Sigmoid colon (tissue), 7 donors: ENCODE results near the gene CGB5. TPM values are rescaled to one million over a fixed set of nuclear protein-coding genes. Genes with fewer than 3 reads are reported as not detected.
"Not testable (repeated sequence)": the region's sequence is repeated elsewhere in the genome, so short reads cannot be mapped to it uniquely, and the experiment has no call there.

ENCODE experiments used
- DNase-seq: peaks from one replicate; pipeline ENCODE4 v3.0.0-alpha.2; 2019
- H3K27ac ChIP-seq, 4 donors: fragments of 200-600 bp; sonication (generic); one replicate each; pipeline ENCODE4 v1.5.1; 2016 to 2019; ENCODE audit warnings: mild to moderate bottlenecking in 1 of 4
- H3K27me3 ChIP-seq, 3 donors: fragments of 200-600 bp; sonication (generic); one replicate each; pipeline ENCODE4 v1.5.1; 2019; ENCODE audit warnings: mild to moderate bottlenecking in 1 of 3
- H3K36me3 ChIP-seq, 4 donors: fragments of 200-600 bp; sonication (generic); one replicate each; pipeline ENCODE4 v1.5.1; 2016 to 2019
- H3K4me1 ChIP-seq, 4 donors: fragments of 200-600 bp; sonication (generic); one replicate each; pipeline ENCODE4 v1.5.1; 2017 to 2019
- H3K4me3 ChIP-seq, 4 donors: fragments of 200-600 bp; sonication (generic); one replicate each; pipeline ENCODE4 v1.5.1; 2017 to 2019; ENCODE audit warnings: mild to moderate bottlenecking in 2 of 4, moderate library complexity in 1 of 4
- H3K9me3 ChIP-seq, 4 donors: fragments of 200-600 bp in 3 of 4; sonication (generic) in 3 of 4; one replicate each; pipeline versions ENCODE4 v1.5.1 to v1.6.1; 2013 to 2019
- EP300 ChIP-seq, 4 donors: sonication (generic); formaldehyde crosslinking; IDR thresholded peaks; one replicate each; pipeline ENCODE4 v1.6.1; 2017; ENCODE audit warnings: antibody characterized with exemption in 4 of 4
- POLR2A ChIP-seq, 2 donors: fragments of 450-650 bp; IDR thresholded peaks; one replicate each; pipeline ENCODE4 v1.6.1; 2016; ENCODE audit warnings: antibody characterized with exemption in 2 of 2, mild to moderate bottlenecking in 2 of 2, moderate library complexity in 2 of 2
- POLR2AphosphoS5 ChIP-seq, 4 donors: sonication (generic); formaldehyde crosslinking; IDR thresholded peaks; one replicate each; pipeline ENCODE4 v1.6.1; 2017; ENCODE audit warnings: antibody characterized with exemption in 4 of 4
- WGBS, 2 donors: extraction: QIAGEN DNeasy Blood & Tissue Kit; methylation state at CpG; one replicate each; pipeline ENCODE4 v1.1.7; 2013; 5-methylcytosine and 5-hydroxymethylcytosine counted together
- intact Hi-C: fragments of 100-400 bp; cut with DNase I; formaldehyde crosslinking; loops from one replicate; pipeline ENCODE4 v1.15.1; 2023
- polyA plus RNA-seq, 3 donors: library from polyadenylated mRNA; stranded (reverse); fragments of 200-250 nt; gene quantifications; one replicate each; pipeline ENCODE4 v1.2.3, GENCODE V29; 2013
- total RNA-seq, 4 donors: library from RNA; depleted of rRNA; stranded (reverse); fragments of >200 nt; gene quantifications; one replicate each; pipeline ENCODE4 v1.1.0, GENCODE V29; 2016
- TF ChIP-seq, protein P1 (sequence below), 4 experiments: fragments of 450-650 bp in 3 of 4; fragments of 200-600 bp in 1 of 4; IDR thresholded peaks; one replicate each; pipeline ENCODE4 v1.5.1; 2016 to 2019; ENCODE audit warnings: antibody characterized with exemption in 4 of 4, mild to moderate bottlenecking in 3 of 4, moderate library complexity in 2 of 4
- donor health status: healthy with polysubstance abuse.
- donor health status: Bipolar disorder and iron deficiency.
- donor health status: healthy.

Gene CGB5
- total and polyA plus RNA-seq, 7 donors = not detected

DNA sequence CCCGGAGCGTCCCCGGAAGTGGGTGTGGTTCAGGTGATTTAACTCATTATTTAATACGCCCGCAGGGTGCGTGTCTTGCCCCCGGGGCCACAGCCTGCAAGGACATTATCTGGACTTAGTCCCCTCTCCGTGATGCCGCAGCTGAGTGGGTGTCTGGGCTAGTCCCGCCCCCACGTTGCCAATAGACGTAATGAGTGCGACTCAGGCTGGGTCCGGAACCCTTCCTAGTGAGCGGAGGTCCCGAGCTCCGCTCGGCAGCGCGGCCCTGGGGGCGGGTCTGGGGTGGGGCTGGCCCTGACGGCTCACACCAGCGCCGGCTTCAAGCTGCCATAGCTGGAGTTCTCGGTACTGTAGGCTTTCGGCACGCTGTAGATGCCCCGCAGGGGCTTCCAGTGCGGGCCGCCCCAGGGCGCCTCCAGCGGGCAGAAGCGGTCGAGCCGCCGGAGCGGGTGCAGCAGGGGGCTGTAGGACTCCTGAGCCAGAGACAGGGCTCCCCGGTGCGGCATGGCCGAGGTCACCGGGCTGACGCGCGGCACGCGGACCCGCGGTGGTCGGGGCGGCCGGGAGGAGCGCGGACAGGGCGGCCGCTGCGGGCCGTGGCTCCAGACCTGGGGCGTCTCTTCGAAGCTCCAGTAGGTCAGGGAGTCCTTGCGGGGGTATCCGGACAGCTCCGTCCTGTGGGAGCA, 25.8 kb upstream of the CGB5 start:
- intact Hi-C loops = no loop called here
- peaks cover 0 to 28% (median 0%) of the 10 kb centered on the region in 4 donors for H3K36me3 ChIP-seq
- WGBS, 2 donors = 1% methylated on average over 62 of the region's 62 CpGs
- TF ChIP-seq, protein P1, sequence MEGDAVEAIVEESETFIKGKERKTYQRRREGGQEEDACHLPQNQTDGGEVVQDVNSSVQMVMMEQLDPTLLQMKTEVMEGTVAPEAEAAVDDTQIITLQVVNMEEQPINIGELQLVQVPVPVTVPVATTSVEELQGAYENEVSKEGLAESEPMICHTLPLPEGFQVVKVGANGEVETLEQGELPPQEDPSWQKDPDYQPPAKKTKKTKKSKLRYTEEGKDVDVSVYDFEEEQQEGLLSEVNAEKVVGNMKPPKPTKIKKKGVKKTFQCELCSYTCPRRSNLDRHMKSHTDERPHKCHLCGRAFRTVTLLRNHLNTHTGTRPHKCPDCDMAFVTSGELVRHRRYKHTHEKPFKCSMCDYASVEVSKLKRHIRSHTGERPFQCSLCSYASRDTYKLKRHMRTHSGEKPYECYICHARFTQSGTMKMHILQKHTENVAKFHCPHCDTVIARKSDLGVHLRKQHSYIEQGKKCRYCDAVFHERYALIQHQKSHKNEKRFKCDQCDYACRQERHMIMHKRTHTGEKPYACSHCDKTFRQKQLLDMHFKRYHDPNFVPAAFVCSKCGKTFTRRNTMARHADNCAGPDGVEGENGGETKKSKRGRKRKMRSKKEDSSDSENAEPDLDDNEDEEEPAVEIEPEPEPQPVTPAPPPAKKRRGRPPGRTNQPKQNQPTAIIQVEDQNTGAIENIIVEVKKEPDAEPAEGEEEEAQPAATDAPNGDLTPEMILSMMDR (IDR thresholded peaks at IDR 0.05) = peak in 2 of 4 experiments; percentile 10 to 45
- TF ChIP-seq POLR2A (IDR thresholded peaks at IDR 0.05) = no peak
- peaks cover 8 to 50% (median 31%) of the 10 kb centered on the region in 3 donors for H3K27me3 ChIP-seq
- H3K9me3 ChIP-seq = no peaks in the 10 kb centered on the region
- DNase-seq = no peak
- H3K27ac ChIP-seq = no peak overlapping the region
- peaks cover 0 to 25% (median 24%) of the 10 kb centered on the region in 4 donors for H3K4me1 ChIP-seq
- H3K4me3 ChIP-seq = peak overlapping the region; percentile 14 to 50 (median 40)

- Histone ChIP-seq H3K36me3 (peaks cover 0 to 26% (median 0%) of the 10 kb centered on the region in 4 donors), H3K27me3 (peaks cover 8 to 50% (median 31%) of the 10 kb centered on the region in 3 donors), H3K4me1 (peaks cover 0 to 25% (median 24%) of the 10 kb centered on the region in 4 donors), H3K4me3 (peak overlapping the region; percentile 14 to 50 (median 40))
- intact Hi-C loops, DNase-seq, H3K27ac ChIP-seq, H3K9me3 ChIP-seq: not testable (repeated sequence)
- WGBS, 2 donors = 1 to 6% methylated on average over 50 of the region's 50 CpGs
Measured at GRCh38 chr19:49018388-49019241, 25.0 kb upstream of the CGB5 start.

- Histone ChIP-seq H3K27me3 (peaks cover 8 to 50% (median 31%) of the 10 kb centered on the region in 3 donors), H3K4me1 (peaks cover 0 to 25% (median 24%) of the 10 kb centered on the region in 4 donors), H3K4me3 (peak overlapping the region in 3 of 4 donors; percentile 34 to 50 (median 45)), H3K9me3 (no peaks in the 10 kb centered on the region), H3K36me3 (peaks cover 0 to 18% (median 0%) of the 10 kb centered on the region in 4 donors), H3K27ac (no peak overlapping the region)
- DNase-seq = no peak
- WGBS, 2 donors = 7 to 20% methylated on average over 41 of the region's 41 CpGs
- TF ChIP-seq POLR2A (IDR thresholded peaks at IDR 0.05) (no peak), POLR2AphosphoS5 (IDR thresholded peaks at IDR 0.05) (no peak), EP300 (IDR thresholded peaks at IDR 0.05) (no peak)
- TF ChIP-seq, protein P1 (IDR thresholded peaks at IDR 0.05) = no peak
- intact Hi-C loops = no loop called here
Measured at GRCh38 chr19:49019242-49019932, 24.3 kb upstream of the CGB5 start.

DNA sequence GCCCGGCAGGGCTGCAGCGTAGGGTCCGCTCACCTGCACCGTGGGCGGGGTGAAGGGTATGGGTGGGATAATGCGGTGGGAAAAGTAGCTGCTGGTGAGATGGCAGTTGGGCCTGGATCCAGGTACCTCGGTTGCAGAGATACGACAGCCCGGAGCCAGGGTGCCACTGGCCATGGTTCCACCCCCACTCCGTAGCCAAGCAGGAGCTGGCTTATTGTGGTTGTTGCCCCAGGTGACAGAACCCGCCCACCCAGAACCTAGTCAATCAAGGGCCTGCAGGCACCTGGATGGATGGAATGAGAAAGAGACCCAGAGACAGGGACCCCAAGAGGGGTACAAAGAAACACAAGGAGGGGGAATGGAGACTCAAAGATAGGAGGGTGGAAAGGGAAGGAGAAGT, 23.3 kb upstream of the CGB5 start:
- H3K27me3 ChIP-seq = peaks cover 8 to 50% (median 31%) of the 10 kb centered on the region in 3 donors
- H3K36me3 ChIP-seq = peaks cover 0 to 9% (median 0%) of the 10 kb centered on the region in 4 donors
- TF ChIP-seq, protein P1 (IDR thresholded peaks at IDR 0.05) = no peak
- TF ChIP-seq POLR2A (IDR thresholded peaks at IDR 0.05) = no peak
- no peak for TF ChIP-seq EP300 (IDR thresholded peaks at IDR 0.05)
- no peak for TF ChIP-seq POLR2AphosphoS5 (IDR thresholded peaks at IDR 0.05)
- H3K4me1 ChIP-seq = peaks cover 0 to 25% (median 24%) of the 10 kb centered on the region in 4 donors
- H3K27ac ChIP-seq = no peak overlapping the region
- DNase-seq = no peak
- intact Hi-C loops = no loop called here
- 53 to 78% methylated on average over 11 of the region's 11 CpGs for WGBS, 2 donors
- no peak overlapping the region for H3K4me3 ChIP-seq
- no peaks in the 10 kb centered on the region for H3K9me3 ChIP-seq
